HCT116 (cell line): ENCODE measurements around the gene CLEC17A. TPM values are rescaled to one million over a fixed set of nuclear protein-coding genes. Genes with fewer than 3 reads are reported as not detected.

ENCODE experiments used
- ATAC-seq: fragments of 200-7000 bp; cut with Tn5 transposase; 2 replicates; pipeline ENCODE4 v1.9.1; 2020; ENCODE audit warnings: mild to moderate bottlenecking, moderate library complexity
- BruUV-seq: library from RNA; stranded (reverse); fragments of 400-500 nt; replicated peaks from 2 replicates; lab custom pipeline; 2021; lab: Mats Ljungman, UMichigan
- CTCF ChIA-PET: fragments of 300-600 bp; sonication (Branson Sonifier 250); formaldehyde crosslinking; loops from one replicate; lab custom pipeline; 2021; ENCODE audit warnings: antibody characterized with exemption; lab: Charles Lee
- POLR2A ChIA-PET: fragments of 300-600, 350-600 bp; sonication (Branson Sonifier 250); formaldehyde crosslinking; loops from one replicate; lab custom pipeline; 2021; ENCODE audit warnings: antibody characterized with exemption; lab: Charles Lee
- RAD21 ChIA-PET, 2 experiments: fragments of 300-600 bp; sonication (Branson Sonifier 250); formaldehyde crosslinking; loops; one replicate each; lab custom pipeline; 2023; ENCODE audit warnings: low total read pairs in 2 of 2; ENCODE audit not compliant: uncharacterized antibody in 2 of 2, unreplicated experiment in 2 of 2, low non-redundant PET in 1 of 2; lab: Charles Lee
- DNase-seq: peaks from one replicate; pipeline ENCODE4 v3.0.0-alpha.2; 2010; ENCODE audit warnings: low read depth, low spot score
- H2AFZ ChIP-seq: fragments of 200-600 bp; shearing (Covaris generic), sonication (generic); 2 replicates; pipeline ENCODE4 v1.6.1; 2017; ENCODE audit warnings: low read depth, mixed run types, mixed read lengths, antibody characterized with exemption, low read length; ENCODE audit not compliant: poor library complexity, severe bottlenecking
- H3K27ac ChIP-seq: 2 replicates; pipeline ENCODE4 v1.5.1; 2012; ENCODE audit warnings: low read depth, low read length
- H3K27me3 ChIP-seq: fragments of 200-600 bp; sonication (generic); 2 replicates; pipeline ENCODE4 v1.6.1; 2016; ENCODE audit warnings: mixed run types, low read length, mixed read lengths; ENCODE audit not compliant: insufficient read depth
- H3K36me3 ChIP-seq, 2 experiments: fragments of 200-500 bp in 1 of 2; fragments of 200-600 bp in 1 of 2; sonication (Bioruptor generic) in 1 of 2; sonication (generic) in 1 of 2; 2 replicates each; pipeline versions ENCODE4 v1.5.1 to v1.6.1; 2014 to 2016; ENCODE audit warnings: low read length in 2 of 2, inconsistent platforms in 1 of 2, mixed read lengths in 1 of 2, mixed run types in 1 of 2; ENCODE audit not compliant: insufficient read depth in 2 of 2, control insufficient read depth in 1 of 2
- H3K4me1 ChIP-seq, 2 experiments: fragments of 200-600 bp in 1 of 2; sonication (generic) in 1 of 2; 2 replicates each; pipeline versions ENCODE4 v1.5.1 to v1.6.1; 2012 to 2017; ENCODE audit warnings: low read length in 2 of 2, inconsistent platforms in 1 of 2, mild to moderate bottlenecking in 1 of 2, mixed read lengths in 1 of 2, mixed run types in 1 of 2, moderate library complexity in 1 of 2; ENCODE audit not compliant: insufficient read depth in 2 of 2, control insufficient read depth in 1 of 2
- H3K4me2 ChIP-seq: fragments of 200-600 bp; sonication (generic); 2 replicates; pipeline ENCODE4 v1.6.1; 2017; ENCODE audit warnings: mixed run types, low read length, mixed read lengths
- H3K4me3 ChIP-seq, 2 experiments: fragments of 200-600 bp in 1 of 2; sonication (generic) in 1 of 2; replicated peaks in 1 of 2; 2 replicates each; pipeline ENCODE4 v1.5.1; 2011 to 2016; ENCODE audit warnings: low read length in 2 of 2, control low read depth in 1 of 2, low read depth in 1 of 2, mild to moderate bottlenecking in 1 of 2, mixed read lengths in 1 of 2, mixed run types in 1 of 2
- H3K79me2 ChIP-seq: fragments of 200-600 bp; sonication (generic); 2 replicates; pipeline ENCODE4 v1.6.1; 2017; ENCODE audit warnings: mild to moderate bottlenecking, mixed run types, low read length, moderate library complexity, mixed read lengths; ENCODE audit not compliant: insufficient read depth
- H3K9ac ChIP-seq: fragments of 200-600 bp; sonication (generic); 2 replicates; pipeline ENCODE4 v1.6.1; 2016; ENCODE audit warnings: low read length, mixed read lengths
- H3K9me2 ChIP-seq: fragments of 200-600 bp; sonication (generic), shearing (Covaris generic); 2 replicates; pipeline ENCODE4 v1.6.1; 2017; ENCODE audit warnings: mixed run types, mild to moderate bottlenecking, moderate library complexity; ENCODE audit not compliant: insufficient read depth
- H3K9me3 ChIP-seq, 2 experiments: fragments of 200-500 bp in 1 of 2; fragments of 200-600 bp in 1 of 2; sonication (Bioruptor generic) in 1 of 2; sonication (generic) in 1 of 2; 2 replicates each; pipeline ENCODE4 v1.6.1; 2014 to 2017; ENCODE audit warnings: low read length in 2 of 2, mixed read lengths in 2 of 2, inconsistent platforms in 1 of 2, low read depth in 1 of 2, mild to moderate bottlenecking in 1 of 2, mixed run types in 1 of 2, moderate library complexity in 1 of 2; ENCODE audit not compliant: control insufficient read depth in 1 of 2, insufficient read depth in 1 of 2
- H4K20me1 ChIP-seq: fragments of 200-600 bp; sonication (generic), shearing (Covaris generic); 2 replicates; pipeline ENCODE4 v1.6.1; 2017; ENCODE audit warnings: mixed run types, mild to moderate bottlenecking, moderate library complexity; ENCODE audit not compliant: insufficient read depth
- ATF3 ChIP-seq: IDR thresholded peaks from 2 replicates; pipeline ENCODE4 v1.6.1; 2012
- CBX3 ChIP-seq: IDR thresholded peaks from 2 replicates; pipeline ENCODE4 v1.6.1; 2012; ENCODE audit warnings: low read depth
- CEBPB ChIP-seq: IDR thresholded peaks from 2 replicates; pipeline ENCODE4 v1.6.1; 2012; ENCODE audit warnings: low read depth
- EGR1 ChIP-seq: IDR thresholded peaks from 2 replicates; pipeline ENCODE4 v1.6.1; 2012; ENCODE audit warnings: low read depth
- EZH2phosphoT487 ChIP-seq: fragments of 200-600 bp; IDR thresholded peaks from 2 replicates; pipeline ENCODE4 v1.6.1; 2018; ENCODE audit warnings: antibody characterized with exemption, borderline replicate concordance
- MAX ChIP-seq: IDR thresholded peaks from 2 replicates; pipeline ENCODE4 v1.6.1; 2012
- POLR2AphosphoS5 ChIP-seq: IDR thresholded peaks from 2 replicates; pipeline ENCODE4 v1.6.1; 2011; ENCODE audit warnings: mild to moderate bottlenecking, low read depth, low read length, moderate library complexity
- REST ChIP-seq: IDR thresholded peaks from 2 replicates; pipeline ENCODE4 v1.6.1; 2012; ENCODE audit warnings: low read depth
- SIN3A ChIP-seq: IDR thresholded peaks from 2 replicates; pipeline ENCODE4 v1.6.1; 2012; ENCODE audit warnings: low read depth
- SP1 ChIP-seq: IDR thresholded peaks from 2 replicates; pipeline ENCODE4 v1.6.1; 2012; ENCODE audit warnings: low read depth
- SRF ChIP-seq: IDR thresholded peaks from 2 replicates; pipeline ENCODE4 v1.6.1; 2012; ENCODE audit warnings: low read depth
- TCF7L2 ChIP-seq: IDR thresholded peaks from 2 replicates; pipeline ENCODE4 v1.7.0; 2011; ENCODE audit warnings: borderline replicate concordance, inconsistent platforms; ENCODE audit not compliant: insufficient read depth, insufficient read length; ENCODE audit errors: extremely low read depth
- YY1 ChIP-seq: IDR thresholded peaks from 2 replicates; pipeline ENCODE4 v1.6.1; 2011; ENCODE audit warnings: low read length, low read depth, moderate library complexity, mild to moderate bottlenecking; ENCODE audit not compliant: insufficient replicate concordance; ENCODE audit errors: extremely low read depth
- intact Hi-C: fragments of 100-400 bp; cut with micrococcal nuclease; formaldehyde crosslinking; loops from 2 replicates; pipeline ENCODE4 v1.10.0; 2022
- total RNA-seq: library from RNA; stranded (reverse); gene quantifications from one replicate; pipeline ENCODE4 v1.2.1, GENCODE V29; 2021; ENCODE audit not compliant: unreplicated experiment

CLEC17A gene
- total RNA-seq, 1 experiment from 2014 or later = not detected

- TF ChIP-seq SRF (no peak), EZH2phosphoT487 (no peak)
Observed at GRCh38 chr19:14629557-14629956, 46.7 kb downstream of the CLEC17A start (continued).

GRCh38 chr19:14632286-14632685 is 49.4 kb downstream of the CLEC17A start:
- Histone ChIP-seq H3K4me2 (no peak overlapping the region), H3K9ac (no peak overlapping the region), H3K36me3 (no peaks in the 10 kb centered on the region), H3K79me2 (no peaks in the 10 kb centered on the region), H2AFZ (peak overlapping the region; percentile 27), H3K27ac (no peak overlapping the region), H4K20me1 (no peaks in the 10 kb centered on the region), H3K27me3 (no peaks in the 10 kb centered on the region), H3K4me1 (no peaks in the 10 kb centered on the region), H3K4me3 (no peak overlapping the region), H3K9me2 (no peaks in the 10 kb centered on the region), H3K9me3 (peaks cover 0 to 7% of the 10 kb centered on the region in 2 experiments; a peak in 1 of 4 replicates)
- RAD21 ChIA-PET = no interaction called here
- CTCF ChIA-PET = interaction anchor here (1.0 to 1.3 kb wide), 2 partner anchors 54 to 58 kb away, joined by 3 to 4 read pairs; no protein-coding TSS in a partner anchor
- no peak for TF ChIP-seq ATF3
- peak; percentile 66 for TF ChIP-seq SP1
- TF ChIP-seq YY1 = peak; percentile 38
- intact Hi-C loops = no loop called here
- no TSS peak for BruUV-seq
- peak; percentile 75 for DNase-seq
- POLR2A ChIA-PET = no interaction called here
- peak; percentile 88 for ATAC-seq

GRCh38 chr19:14639536-14640277 is 56.8 kb downstream of the CLEC17A start:
- BruUV-seq = no TSS peak
- POLR2A ChIA-PET = no interaction called here
- no peaks in the 10 kb centered on the region; a peak in 2 of 4 replicates for H3K9me3 ChIP-seq
- no peaks in the 10 kb centered on the region for H4K20me1 ChIP-seq
- no peak overlapping the region for H2AFZ ChIP-seq
- ATAC-seq (no peak), DNase-seq (no peak)
- intact Hi-C loops = no loop called here
- no peak overlapping the region for H3K9ac ChIP-seq
- CTCF ChIA-PET = no interaction called here
- no peak overlapping the region for H3K4me3 ChIP-seq
- no peaks in the 10 kb centered on the region for H3K9me2 ChIP-seq
- H3K4me1 ChIP-seq = no peaks in the 10 kb centered on the region
- no peaks in the 10 kb centered on the region for H3K79me2 ChIP-seq
- RAD21 ChIA-PET = no interaction called here
- H3K4me2 ChIP-seq = no peak overlapping the region
- no peaks in the 10 kb centered on the region for H3K36me3 ChIP-seq
- H3K27ac ChIP-seq = no peak overlapping the region
- no peaks in the 10 kb centered on the region for H3K27me3 ChIP-seq
- TF ChIP-seq MAX = no peak
- no peak for TF ChIP-seq CEBPB
- no peak for TF ChIP-seq EGR1
- TF ChIP-seq YY1 = no peak
- no peak for TF ChIP-seq REST
- TF ChIP-seq CBX3 = no peak
- no peak for TF ChIP-seq TCF7L2
- no peak for TF ChIP-seq POLR2AphosphoS5
- TF ChIP-seq SRF = no peak
- TF ChIP-seq SIN3A = no peak
- no peak for TF ChIP-seq ATF3
